Effector memory CD8-positive, alpha-beta T cell (primary cell): ENCODE results near the gene TTLL6.
"Not testable (repeated sequence)": the region's sequence is repeated elsewhere in the genome, so short reads cannot be mapped to it uniquely, and the experiment has no call there.

ENCODE experiments used
- ATAC-seq: fragments of 150-1000 bp; cut with Tn5 transposase; replicated peaks from 2 replicates; pipeline ENCODE4 v1.10.0; 2021; ENCODE audit warnings: mild to moderate bottlenecking, moderate library complexity
- DNase-seq, 3 experiments: peaks; one replicate each; pipeline ENCODE4 v3.0.0; 2021
- H3K27ac Mint-ChIP-seq, 2 donors: one replicate each; pipeline ENCODE4 v1.8.0; 2022; ENCODE audit warnings: mild to moderate bottlenecking in 2 of 2, mixed read lengths in 2 of 2, moderate library complexity in 2 of 2
- H3K27me3 Mint-ChIP-seq, 2 donors: one replicate each; pipeline ENCODE4 v1.8.0; 2022; ENCODE audit warnings: mixed read lengths in 2 of 2
- H3K36me3 Mint-ChIP-seq: one replicate; pipeline ENCODE4 v1.8.0; 2022; ENCODE audit warnings: mild to moderate bottlenecking, moderate library complexity, mixed read lengths; ENCODE audit not compliant: insufficient read depth
- H3K4me1 Mint-ChIP-seq, 2 donors: one replicate each; pipeline ENCODE4 v1.8.0; 2022; ENCODE audit warnings: low read depth in 2 of 2, mixed read lengths in 2 of 2
- H3K4me3 Mint-ChIP-seq, 2 donors: one replicate each; pipeline ENCODE4 v1.8.0; 2022; ENCODE audit warnings: mild to moderate bottlenecking in 2 of 2, mixed read lengths in 2 of 2, moderate library complexity in 2 of 2
- H3K9me3 Mint-ChIP-seq, 2 donors: one replicate each; pipeline ENCODE4 v1.8.0; 2022; ENCODE audit warnings: mixed read lengths in 2 of 2

TTLL6 gene

GRCh38 chr17:48718227-48718760 lies 98.7 kb downstream of the TTLL6 start:
- peak overlapping the region; percentile 29 to 58 for H3K27ac Mint-ChIP-seq
- ATAC-seq (no peak), DNase-seq (no peak)
- H3K27me3 Mint-ChIP-seq, result peaks cover 82 to 94% of the 10 kb centered on the region in 2 donors
- H3K4me1 Mint-ChIP-seq, result peaks cover 7 to 10% of the 10 kb centered on the region in 2 donors
- H3K4me3 Mint-ChIP-seq, result peak overlapping the region; percentile 47 to 55
- peaks cover 23% of the 10 kb centered on the region for H3K36me3 Mint-ChIP-seq
- no peaks in the 10 kb centered on the region for H3K9me3 Mint-ChIP-seq

- ATAC-seq, result no peak
- H3K36me3 Mint-ChIP-seq, result peaks cover 16% of the 10 kb centered on the region
- no peak overlapping the region for H3K27ac Mint-ChIP-seq
- H3K9me3 Mint-ChIP-seq, result no peaks in the 10 kb centered on the region
- DNase-seq, result no peak
- H3K27me3 Mint-ChIP-seq, result peaks cover 80 to 94% of the 10 kb centered on the region in 2 donors
- peak overlapping the region in 1 of 2 donors; percentile 19 for H3K4me3 Mint-ChIP-seq
- H3K4me1 Mint-ChIP-seq, result peaks cover 4 to 7% of the 10 kb centered on the region in 2 donors
Observed at GRCh38 chr17:48717367-48718226, 99.4 kb downstream of the TTLL6 start.

- ATAC-seq, result not testable (repeated sequence)
Observed at GRCh38 chr17:48716549-48716948, 100.5 kb downstream of the TTLL6 start.

GRCh38 chr17:48715496-48716399 lies 101.3 kb downstream of the TTLL6 start:
- DNase-seq, result no peak
- no peak for ATAC-seq
- Mint-ChIP-seq H3K4me3 (no peak overlapping the region), H3K27ac (no peak overlapping the region), H3K4me1 (peaks cover 4 to 7% of the 10 kb centered on the region in 2 donors), H3K9me3 (no peaks in the 10 kb centered on the region), H3K36me3 (peaks cover 15% of the 10 kb centered on the region), H3K27me3 (peaks cover 77 to 90% of the 10 kb centered on the region in 2 donors)

More at GRCh38 chr17:48716549-48716948, 100.5 kb downstream of the TTLL6 start:
- Mint-ChIP-seq H3K27me3 (peaks cover 76 to 90% of the 10 kb centered on the region in 2 donors), H3K36me3 (peaks cover 15% of the 10 kb centered on the region)
- not testable (repeated sequence) for DNase-seq, H3K4me3 Mint-ChIP-seq, H3K4me1 Mint-ChIP-seq, H3K27ac Mint-ChIP-seq, H3K9me3 Mint-ChIP-seq
